GM19238 (cell line): ENCODE results near the gene TRIM10.
A peak's percentile ranks its signal among the peaks of the same experiment; 100 is the strongest.

Source experiments
- DNase-seq: peaks from one replicate; pipeline ENCODE4 v3.0.0; 2011; ENCODE audit warnings: low spot score; ENCODE audit not compliant: insufficient read length

TRIM10 gene

DNA sequence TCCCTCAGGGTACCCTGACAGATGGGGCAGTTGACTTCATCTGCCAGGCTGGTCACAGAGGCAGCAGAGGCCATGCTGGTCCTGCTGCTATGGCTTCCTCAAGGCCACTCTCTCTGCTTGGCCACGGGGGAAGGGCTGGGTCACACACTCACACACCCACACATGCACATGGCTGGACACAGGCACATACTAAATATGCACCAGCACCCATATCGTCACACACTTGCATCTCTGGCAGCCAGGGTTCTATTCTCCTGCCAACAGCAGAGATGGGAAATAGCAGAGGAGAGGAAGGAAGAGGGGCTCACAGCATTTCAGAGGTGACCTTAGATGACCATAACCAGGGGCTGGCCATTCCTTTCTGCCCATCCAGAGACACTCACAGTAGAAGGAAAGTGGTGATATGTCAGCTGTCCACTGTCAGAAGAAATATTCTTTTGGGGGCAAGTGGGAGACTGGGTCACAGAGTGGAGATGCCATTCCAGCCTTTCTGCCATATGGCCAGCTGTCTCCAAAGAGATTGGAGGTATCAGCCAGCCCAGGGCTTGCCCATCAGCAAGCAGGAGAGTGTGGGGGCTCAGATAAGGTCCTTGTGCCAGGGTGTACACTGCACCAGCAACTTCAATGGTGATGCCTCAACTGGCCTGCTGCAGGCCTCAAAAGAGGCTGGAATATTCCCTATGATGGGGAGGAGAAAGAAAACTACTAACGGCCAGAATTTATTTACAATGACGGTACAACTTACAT lies at the start of gene TRIM10:
TRIM10 (minus strand) TSS at position 427 of the 747 bp plus-strand sequence; CDS start at position 74, 353 bp downstream.
- DNase-seq: no peak

DNA sequence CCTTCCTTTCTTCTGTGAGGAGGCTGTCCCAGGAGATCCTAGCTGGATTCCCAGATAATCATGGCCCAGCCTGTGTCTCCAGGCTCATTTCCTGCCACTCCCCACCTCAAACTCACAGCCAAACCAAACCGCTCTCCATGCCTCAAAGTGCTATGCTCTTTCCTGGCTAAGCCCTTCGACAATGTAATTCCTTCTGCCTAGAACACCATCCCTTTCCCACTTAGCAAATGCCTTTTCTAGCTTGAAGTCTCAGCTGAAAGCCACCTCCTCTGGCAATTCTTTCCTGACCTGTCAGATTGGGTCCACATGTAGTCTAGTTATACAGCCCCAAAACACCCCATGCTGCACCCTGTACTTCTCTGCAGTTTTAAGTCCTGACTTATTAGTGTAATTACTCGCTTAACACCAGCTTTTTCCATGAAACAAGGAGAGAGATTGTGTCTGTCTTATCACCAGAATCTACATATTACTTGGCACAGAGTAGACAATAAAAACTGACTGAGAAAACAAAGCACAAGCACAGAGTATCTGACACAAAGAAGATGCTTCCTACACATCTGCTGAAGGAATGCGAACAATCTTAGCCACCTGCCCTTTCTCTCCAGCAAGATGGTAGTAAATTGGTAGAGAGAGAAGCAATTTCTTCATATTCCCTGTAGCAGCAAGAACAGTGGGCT lies 46.7 kb upstream of the TRIM10 start:
- no peak for DNase-seq

- DNase-seq: no peak
Measured at GRCh38 chr6:30206799-30207618, 46.0 kb upstream of the TRIM10 start.

- no peak for DNase-seq
Measured at GRCh38 chr6:30206152-30206551, 45.1 kb upstream of the TRIM10 start.

GRCh38 chr6:30204116-30204515 lies 43.1 kb upstream of the TRIM10 start:
- no peak for DNase-seq

DNA sequence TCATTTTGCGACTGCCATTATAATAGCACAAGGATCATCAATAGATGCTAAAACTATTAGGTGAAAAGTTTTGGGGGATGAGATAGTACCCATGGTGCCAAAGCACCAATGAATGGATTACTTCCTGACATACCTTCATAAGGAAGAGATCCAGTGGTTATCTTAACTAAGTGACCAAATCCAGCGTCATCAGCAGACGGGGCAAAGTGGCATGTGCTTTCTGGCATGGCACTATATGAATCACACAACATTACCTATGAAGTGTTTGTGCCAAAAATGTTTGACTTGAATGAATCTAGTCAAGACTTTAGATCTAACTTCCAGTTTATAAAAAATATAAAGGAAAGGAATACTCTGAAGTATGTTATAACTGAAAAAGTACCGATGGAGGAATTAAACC lies 41.4 kb upstream of the TRIM10 start:
- DNase-seq: no peak

DNA sequence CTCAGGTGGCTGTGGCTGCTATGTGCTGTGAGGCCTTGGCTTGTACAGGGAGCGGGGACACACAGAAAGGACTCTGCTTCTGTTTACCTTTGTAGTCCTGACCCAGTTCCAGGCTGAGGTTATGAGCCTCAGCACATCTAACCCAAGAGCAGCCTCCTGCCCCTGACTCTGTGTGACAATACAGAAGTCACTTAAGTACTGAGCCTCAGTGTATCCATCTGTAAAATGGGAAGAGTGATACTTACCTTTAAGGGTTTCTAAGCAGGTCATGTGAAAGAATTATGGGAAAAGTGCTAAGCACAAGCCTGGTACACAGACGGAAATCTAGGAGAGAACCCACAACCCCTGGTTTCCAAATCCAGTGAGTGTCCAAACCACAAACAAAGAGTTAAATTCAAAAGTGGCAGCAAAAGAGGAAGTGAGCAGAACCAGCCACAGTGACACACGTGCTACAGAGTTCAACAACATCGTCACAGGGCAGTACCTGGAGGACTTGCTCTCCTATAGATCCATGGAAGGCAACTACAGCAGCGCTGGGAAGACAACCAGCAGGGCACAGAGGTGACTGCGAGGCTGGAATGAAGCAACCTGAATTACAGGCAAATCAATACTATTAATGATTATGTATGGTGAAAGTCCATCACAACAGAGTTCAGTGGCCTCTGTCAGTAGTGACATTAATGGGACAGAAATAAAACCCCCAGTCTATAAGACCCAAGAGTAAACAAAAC lies 39.7 kb upstream of the TRIM10 start:
- DNase-seq: peak; percentile 64

- no peak for DNase-seq
Measured at GRCh38 chr6:30198166-30199084, 37.4 kb upstream of the TRIM10 start.

DNA sequence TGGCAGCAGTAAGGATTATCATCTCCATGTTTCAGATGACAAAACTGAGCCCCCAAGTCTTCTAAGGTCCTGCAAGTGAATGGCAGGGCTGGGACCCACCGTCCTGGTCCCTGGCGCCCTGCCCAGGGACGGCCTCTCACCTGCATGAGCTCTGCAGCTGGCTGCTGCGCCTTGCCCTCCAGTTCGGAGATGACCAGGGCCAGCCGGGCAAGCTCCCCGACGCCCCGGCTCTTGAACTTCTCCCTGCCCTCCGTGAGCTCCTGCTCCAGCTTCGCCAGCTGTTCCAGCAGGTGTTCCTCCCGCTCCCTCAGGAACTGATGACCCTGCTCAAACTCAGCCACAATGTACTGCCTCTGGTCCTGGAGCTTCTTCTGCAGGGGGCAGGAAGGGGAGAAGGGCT lies 35.4 kb upstream of the TRIM10 start:
- DNase-seq: no peak

- no peak for DNase-seq
Measured at GRCh38 chr6:30195951-30196350, 34.9 kb upstream of the TRIM10 start.

DNA sequence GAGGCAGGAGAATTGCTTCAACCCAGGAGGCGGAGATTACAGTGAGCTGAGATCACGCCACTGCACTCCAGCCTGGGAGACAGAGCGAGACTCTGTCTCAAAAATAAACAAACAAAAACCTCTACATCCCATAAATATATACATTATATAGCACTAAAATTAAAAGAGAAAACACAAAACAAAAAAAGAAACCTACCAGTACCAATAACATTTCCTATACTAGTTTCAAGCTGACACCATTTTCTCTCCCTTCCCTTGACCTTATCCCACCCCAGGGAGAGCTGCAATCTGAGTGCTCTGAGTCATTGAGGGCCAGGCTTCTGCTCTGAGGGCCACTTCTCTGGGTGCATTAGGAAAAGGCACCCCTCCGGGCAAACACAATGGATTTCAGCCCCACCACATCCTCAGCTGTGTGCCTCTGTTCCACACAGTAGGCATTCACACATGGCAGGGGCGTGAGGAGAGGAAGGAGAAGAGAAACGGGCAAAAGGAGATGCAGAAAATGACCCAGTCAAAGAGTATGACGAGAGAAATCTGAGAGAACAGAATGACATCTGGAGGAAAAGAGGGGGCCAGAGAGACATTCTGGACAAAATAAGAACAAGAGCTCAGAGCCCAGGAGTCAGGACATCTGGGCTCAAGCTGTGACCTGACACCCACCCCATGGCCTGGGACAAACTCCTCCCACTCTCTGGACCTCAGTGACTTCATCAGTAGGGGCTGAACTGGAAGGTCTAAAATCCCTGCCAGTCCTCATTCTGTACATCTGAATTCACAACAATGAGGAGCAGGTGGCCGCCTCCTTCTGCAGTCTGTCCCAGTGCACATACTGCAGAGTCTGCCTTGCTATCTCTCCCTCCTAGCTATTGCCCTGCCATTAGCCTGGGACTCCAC lies 34.0 kb upstream of the TRIM10 start:
- no peak for DNase-seq

DNA sequence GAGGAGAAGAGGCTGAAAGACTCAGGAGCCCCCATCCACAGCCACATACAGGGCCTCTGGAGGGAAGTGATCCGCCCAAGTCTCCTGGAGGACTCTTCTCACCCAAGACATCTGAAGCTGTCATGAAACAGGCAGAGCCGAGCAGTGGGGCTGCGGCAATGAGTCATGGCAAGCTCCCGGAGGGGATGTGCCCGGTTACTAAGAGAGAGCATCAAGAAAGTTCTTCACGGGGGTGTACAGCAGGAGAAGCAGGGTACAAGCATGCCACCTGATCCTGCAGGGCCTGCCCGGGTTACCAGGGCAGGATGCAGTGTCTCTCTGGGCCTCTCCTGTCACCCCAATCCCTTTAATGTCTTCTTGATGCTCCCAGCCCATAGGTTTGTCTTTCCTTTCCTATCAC lies 31.1 kb upstream of the TRIM10 start:
- no peak for DNase-seq

GRCh38 chr6:30188541-30188940 lies 27.5 kb upstream of the TRIM10 start:
- no peak for DNase-seq

DNA sequence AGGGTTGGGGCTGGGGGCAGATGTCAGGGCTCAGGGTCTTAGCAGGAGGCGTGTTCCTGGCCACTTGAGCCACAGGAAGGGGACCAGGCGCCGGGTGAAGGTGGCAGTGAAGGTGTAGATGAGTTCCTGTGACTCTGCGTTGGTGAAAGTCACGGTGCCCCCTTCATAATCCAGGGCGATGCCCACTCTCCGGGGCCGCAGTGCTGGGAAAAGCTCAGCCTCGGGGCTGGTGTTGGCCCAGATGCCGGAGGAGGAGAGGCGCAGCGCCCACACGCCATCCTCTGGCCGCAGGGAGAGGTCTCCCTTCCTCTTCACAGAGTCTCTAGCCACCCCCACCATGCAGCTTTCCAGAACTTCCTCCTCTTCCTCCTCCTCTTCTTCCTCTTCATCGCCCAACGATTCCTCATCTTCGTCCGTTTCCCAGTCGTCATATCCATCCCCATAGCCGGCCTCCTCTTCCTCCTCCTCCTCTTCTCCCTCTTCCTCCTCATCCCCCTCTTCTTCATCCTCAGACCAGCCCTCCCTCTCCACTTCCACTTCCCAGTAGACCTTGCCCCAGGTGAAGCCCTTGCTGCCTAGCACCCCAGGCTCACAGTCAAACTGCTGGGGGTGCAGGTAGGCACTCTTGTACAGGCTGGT lies 25.0 kb upstream of the TRIM10 start:
- DNase-seq: no peak

- DNase-seq: no peak
Measured at GRCh38 chr6:30184417-30185031, 23.5 kb upstream of the TRIM10 start.

DNA sequence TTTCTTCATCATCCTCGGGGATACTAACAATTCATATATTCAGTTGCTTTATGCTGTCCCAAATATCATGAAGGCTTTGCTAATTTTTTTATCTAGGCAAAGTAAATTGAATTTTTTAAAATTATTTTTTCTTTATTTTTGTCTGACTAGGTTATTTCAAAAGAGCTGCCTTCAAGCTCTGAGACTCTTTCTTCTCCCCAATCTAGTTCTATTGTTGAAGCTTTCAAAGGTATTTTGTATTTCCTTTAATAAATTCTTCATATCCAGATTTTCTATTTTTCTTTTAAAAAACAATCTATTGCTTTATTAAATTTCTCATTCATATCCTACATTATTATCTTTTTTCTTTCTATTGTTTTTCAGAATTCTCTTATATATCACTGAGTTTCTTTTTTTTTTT lies 19.1 kb upstream of the TRIM10 start:
- no peak for DNase-seq

- DNase-seq: no peak
Measured at GRCh38 chr6:30178837-30179236, 17.8 kb upstream of the TRIM10 start.

DNA sequence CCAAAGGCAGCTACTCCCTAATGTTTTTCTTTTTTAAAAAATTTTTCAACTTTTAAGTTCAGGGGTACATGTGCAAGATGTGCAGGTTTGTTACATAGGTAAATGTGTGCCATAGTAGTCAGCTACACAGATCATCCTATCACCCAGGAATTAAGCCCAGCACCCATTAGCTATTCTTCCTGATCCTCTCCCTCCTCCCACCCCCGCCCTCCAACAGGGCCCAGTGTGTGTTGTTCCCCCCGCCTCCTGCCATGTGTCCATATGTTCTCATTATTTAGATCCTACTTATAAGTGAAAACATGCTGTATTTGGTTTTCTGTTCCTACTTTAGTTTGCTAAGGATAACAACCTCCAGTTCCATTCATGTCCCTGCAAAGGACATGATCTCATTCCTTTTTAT lies 14.8 kb upstream of the TRIM10 start:
- DNase-seq: no peak
